Activated CD4-positive, CD25-positive, alpha-beta regulatory T cell treated with anti-CD3 and anti-CD28 coated beads, Interleukin-2, amount 50 U/mL, for 16 hours (primary cell): ENCODE results near the gene FBXL12.
"Not testable (repeated sequence)": the region's sequence is repeated elsewhere in the genome, so short reads cannot be mapped to it uniquely, and the experiment has no call there.

Experiments
- DNase-seq: peaks from one replicate; pipeline ENCODE4 v3.0.0-alpha.2; 2020; ENCODE audit warnings: low read depth, low spot score

Gene FBXL12, protein sequence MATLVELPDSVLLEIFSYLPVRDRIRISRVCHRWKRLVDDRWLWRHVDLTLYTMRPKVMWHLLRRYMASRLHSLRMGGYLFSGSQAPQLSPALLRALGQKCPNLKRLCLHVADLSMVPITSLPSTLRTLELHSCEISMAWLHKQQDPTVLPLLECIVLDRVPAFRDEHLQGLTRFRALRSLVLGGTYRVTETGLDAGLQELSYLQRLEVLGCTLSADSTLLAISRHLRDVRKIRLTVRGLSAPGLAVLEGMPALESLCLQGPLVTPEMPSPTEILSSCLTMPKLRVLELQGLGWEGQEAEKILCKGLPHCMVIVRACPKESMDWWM

GRCh38 chr19:9818734-9819595 lies at the start of gene FBXL12:
Gene FBXL12, minus strand, starts transcription at chr19:9819079. Its CDS starts 266 bp downstream, at chr19:9818813.
- DNase-seq, result peak; percentile 100

DNA sequence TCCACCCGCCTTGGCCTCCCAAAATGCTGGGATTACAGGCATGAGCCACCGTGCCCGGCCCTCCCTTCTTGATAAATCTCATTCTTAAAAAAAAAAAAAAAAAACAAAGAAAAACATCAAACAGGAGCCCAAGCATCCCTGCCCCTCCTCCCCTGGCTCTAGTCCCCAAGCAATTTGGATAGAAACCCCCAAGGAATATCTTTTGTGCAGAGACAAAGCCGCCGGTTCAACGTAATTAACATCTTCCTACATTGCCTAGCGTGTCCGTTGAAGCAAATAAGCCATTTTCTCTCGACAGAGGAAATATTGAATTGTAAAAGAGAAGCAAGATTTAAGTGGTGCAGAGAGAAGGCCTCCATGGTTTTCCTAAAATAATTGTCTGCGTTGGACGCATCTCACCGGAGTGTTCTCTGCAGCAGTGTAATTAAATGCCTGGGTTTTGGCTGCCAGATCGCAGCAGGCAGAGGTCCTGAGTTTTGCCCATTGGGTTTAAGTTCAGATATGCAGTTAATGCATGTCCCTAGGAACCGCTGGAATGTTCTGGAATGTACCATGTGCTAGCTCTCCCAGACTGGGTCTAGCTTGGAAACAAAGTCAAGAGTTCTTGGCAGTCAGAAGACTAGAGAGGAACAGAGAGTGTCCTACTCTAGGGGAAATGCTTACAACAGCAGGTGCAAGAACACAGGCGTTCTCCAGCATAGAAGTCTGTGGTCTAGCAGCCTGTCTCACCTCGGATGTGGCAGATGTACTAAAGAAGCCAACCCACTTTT lies 47.0 kb upstream of the FBXL12 start:
- DNase-seq, result no peak

- no peak for DNase-seq
These were observed 44.9 kb upstream of the FBXL12 start for GRCh38 chr19:9863759-9864158.

GRCh38 chr19:9862938-9863337 lies 44.1 kb upstream of the FBXL12 start:
- no peak for DNase-seq

GRCh38 chr19:9861503-9861902 lies 42.6 kb upstream of the FBXL12 start:
- no peak for DNase-seq

DNA sequence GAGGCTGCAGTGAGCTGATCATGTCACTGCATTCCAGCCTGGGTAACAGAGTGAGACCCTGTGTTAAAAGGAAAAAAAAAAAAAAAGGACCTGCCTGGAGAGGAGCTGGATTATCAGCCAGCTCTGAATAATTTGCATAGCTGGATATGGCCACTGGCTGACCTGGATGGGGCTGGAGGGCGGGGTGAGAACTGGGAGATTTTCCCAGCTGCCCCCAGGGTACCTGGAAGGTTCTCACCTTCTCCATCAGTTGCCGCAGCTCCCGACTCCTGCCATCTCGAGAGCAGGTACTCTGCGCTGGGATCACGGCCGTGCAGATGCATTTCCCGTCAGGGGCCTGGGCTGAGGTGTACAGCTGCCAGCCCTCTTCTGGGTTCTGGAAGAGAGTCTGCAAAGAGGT lies 41.5 kb upstream of the FBXL12 start:
- DNase-seq, result no peak

- no peak for DNase-seq
These were observed 39.9 kb upstream of the FBXL12 start for GRCh38 chr19:9858766-9859165.

- DNase-seq, result no peak
These were observed 39.3 kb upstream of the FBXL12 start for GRCh38 chr19:9857920-9858746.

GRCh38 chr19:9857076-9857721 lies 38.3 kb upstream of the FBXL12 start:
- DNase-seq, result no peak

- DNase-seq, result no peak
These were observed 37.7 kb upstream of the FBXL12 start for GRCh38 chr19:9856609-9857008.

GRCh38 chr19:9854282-9854846 lies 35.5 kb upstream of the FBXL12 start:
- no peak for DNase-seq

- no peak for DNase-seq
These were observed 31.5 kb upstream of the FBXL12 start for GRCh38 chr19:9850235-9850959.

DNA sequence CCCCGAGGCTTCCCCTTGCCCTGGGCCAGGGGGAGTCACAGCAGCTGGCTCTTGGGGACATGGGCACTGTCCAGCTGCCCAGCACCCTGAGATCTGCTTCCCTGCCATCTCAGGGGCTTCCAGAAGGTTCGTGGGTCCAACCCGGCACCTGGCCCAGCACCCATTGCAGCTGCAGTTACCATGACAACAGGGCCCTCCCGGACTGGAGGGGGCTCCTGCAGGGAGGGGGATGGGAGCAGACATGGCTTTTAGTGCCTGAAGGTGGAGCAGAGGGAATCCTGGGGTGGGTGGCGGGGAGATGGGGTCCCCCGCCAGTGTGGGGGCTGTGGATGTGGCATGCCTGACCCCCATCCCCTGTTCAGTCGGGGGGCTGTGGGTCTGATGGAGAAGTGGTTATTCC lies 30.9 kb upstream of the FBXL12 start:
- DNase-seq, result no peak

- DNase-seq, result no peak
These were observed 29.9 kb upstream of the FBXL12 start for GRCh38 chr19:9848762-9849161.

DNA sequence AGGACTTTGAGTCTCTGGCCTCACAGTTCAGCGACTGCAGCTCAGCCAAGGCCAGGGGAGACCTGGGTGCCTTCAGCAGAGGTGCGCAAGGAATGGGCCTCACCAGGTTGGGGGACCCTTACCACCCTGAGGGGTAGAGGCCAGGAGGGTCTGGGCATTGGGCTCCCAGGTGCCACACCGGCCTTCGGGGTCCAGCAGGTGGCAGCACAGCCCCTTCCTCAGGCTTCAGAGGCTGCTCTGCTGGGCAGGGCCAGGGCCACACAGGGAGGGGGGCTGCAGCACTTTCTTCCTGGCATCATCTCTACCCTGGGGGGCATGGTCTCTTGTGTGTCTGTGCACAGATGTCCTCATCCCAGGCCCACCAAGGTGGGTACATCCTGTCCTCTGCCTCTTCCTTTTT lies 29.2 kb upstream of the FBXL12 start:
- DNase-seq, result no peak

DNA sequence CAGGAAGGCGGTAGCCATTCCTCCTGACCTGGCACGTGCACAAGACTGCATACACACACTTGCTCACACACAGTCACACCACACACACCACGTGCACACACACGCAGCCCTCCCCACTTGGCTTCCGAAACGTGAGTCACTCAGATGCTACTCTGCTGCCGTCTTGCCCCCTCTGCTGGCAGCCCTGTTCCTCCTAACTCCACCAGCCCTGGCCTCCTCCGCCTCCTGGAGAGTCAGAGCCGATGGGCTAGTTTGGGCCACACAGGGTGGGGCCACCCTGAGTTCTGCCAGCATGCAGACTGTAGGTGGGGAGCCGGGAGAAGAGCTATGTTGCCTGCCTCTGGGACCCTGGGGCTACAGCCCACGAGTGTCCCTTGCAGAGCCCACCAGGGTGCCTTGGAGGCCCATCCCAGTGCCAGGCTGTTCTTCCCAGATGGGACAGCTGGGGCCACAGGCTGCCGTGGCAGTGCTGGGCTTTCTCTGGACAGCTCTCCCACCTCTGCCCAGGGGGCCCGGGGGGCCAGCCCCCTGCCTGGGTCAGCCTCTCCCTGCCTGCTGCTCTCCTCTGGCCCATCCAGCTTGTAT lies 28.3 kb upstream of the FBXL12 start:
- DNase-seq, result no peak

DNA sequence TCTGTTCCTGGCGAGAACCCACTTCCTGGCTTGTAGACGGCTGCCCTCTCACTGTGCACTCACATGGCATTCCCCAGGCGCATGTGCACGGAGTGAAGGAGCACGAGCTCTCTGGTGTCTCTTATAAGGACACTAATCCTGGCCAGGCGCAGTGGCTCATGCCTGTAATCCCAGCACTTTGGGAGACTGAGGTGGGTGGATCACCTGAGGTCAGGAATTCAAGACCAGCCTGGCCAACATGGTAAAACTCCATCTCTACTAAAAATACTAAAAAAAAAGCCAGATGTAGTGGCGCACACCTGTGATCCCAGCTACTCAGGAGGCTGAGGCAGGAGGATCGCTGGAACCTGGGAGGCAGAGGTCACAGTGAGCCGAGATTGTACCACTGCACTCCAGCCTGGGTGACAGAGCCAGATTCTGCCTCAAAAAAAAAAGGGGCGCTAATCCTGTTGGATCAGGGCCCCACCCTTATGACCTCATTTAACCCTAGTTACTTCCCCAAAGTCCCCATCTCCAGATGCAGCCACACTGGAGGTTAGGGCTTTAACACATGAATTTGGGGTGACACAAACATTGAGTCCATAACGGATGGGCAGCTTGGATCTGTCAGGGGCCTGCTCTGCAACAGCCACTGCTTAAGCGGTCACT lies 24.9 kb upstream of the FBXL12 start:
- DNase-seq, result not testable (repeated sequence)

DNA sequence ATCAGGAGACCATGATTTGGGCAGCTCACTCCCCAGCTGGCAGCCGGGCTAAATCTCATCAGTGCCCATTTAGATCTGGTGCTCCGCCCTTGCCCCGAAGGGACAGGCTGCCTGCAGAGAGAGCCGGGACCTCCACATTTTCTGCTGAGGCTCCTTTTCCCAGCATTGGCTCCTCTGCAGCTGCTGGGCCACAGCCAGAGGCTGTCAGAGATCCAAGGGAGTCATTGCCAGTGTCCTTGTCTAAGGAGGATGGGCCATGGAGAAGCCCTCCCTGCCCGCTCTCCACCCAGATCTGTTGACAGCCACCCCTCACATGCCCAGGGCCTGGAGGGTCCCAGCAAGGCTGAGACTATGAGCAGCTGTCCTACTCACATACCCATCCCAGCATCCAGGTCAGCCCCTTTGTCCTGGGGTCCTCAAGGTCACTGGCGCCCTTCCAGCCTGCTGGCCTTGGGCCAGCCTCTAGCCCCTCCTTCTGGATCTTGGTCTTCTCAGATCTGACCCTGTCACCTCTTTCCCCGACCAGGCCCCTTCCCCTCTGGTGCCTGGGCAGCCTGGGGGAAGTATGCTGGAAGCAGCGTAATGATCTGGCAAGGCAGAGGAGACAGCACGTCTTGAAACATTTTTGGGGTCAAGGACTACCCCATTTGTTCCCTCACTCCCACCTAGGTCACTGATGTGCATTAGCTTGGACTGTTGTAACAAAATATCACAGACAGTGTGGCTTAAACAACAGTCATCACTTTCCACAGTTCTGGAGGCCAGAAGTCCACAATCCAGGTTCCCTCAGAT lies 24.2 kb upstream of the FBXL12 start:
- no peak for DNase-seq
